Tongue (tissue), 2 donors: ENCODE results near the gene LDAF1. TPM values are rescaled to one million over a fixed set of nuclear protein-coding genes. Genes with fewer than 3 reads are reported as not detected.
"Not testable (repeated sequence)": the region's sequence is repeated elsewhere in the genome, so short reads cannot be mapped to it uniquely, and the experiment has no call there.

Experiments used
- DNase-seq: peaks from one replicate; pipeline ENCODE4 v3.0.0-alpha.2; 2015
- total RNA-seq: library from RNA; depleted of rRNA; stranded (reverse); fragments of >200 nt; gene quantifications from one replicate; pipeline ENCODE4 v1.2.3, GENCODE V29; 2014

Gene LDAF1
- total RNA-seq, 1 donor from 2014 or later: 205 TPM

DNA sequence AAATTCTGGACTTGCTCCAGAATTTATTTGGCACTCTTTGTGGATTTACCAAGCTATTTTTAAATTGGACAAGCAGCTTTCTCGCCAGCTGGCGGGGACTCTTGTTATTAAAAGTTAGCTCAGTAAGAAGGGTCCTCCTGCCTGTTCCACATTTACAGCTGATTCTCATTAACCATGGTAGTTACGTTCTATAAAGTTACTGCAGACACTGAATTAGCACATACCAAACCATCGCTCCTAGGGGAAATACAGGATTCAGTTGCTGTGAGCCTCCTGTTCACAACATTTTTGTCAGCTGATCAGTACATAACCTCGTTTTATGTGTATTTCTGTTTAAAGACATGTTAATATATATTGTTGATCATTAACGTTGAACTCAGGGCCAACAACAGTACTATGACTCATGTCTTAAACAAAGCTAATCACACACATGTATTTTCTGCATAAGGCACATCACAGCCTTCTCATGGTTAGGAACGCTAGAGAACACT lies 4.2 kb downstream of the LDAF1 start:
- DNase-seq: peak; percentile 91

GRCh38 chr16:21163576-21163975 lies 5.1 kb downstream of the LDAF1 start:
- no peak for DNase-seq

DNA sequence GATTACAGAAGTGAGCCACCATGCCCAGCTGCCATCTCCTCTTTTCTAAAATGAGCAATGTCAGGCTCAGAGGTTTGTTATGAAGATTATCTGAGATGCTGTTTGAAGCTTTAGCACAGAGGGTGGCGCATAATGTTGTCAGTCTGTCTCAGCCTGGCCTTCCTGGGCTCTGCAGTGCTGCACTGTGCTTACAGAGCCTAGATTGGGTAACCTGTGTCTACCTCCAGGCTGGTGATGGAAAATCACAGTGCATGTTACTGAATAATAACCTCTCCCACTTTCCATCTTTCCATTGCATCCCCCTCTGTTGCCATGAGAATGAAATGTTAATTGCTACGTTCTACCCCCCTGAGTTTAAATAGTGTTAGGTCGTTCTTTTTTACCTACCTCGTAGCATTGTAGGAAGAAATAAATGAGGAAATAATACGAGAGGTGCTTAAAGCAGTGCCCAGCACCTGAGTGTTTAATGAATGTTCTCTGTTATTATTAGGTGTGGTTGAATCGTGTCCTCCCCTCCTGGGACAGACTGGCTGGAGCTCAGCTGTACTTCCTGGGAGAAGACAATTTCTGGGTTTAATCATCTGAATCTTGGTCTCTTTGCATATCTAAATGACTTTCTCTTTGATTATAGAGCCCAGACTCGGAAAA lies 6.2 kb downstream of the LDAF1 start:
- no peak for DNase-seq

DNA sequence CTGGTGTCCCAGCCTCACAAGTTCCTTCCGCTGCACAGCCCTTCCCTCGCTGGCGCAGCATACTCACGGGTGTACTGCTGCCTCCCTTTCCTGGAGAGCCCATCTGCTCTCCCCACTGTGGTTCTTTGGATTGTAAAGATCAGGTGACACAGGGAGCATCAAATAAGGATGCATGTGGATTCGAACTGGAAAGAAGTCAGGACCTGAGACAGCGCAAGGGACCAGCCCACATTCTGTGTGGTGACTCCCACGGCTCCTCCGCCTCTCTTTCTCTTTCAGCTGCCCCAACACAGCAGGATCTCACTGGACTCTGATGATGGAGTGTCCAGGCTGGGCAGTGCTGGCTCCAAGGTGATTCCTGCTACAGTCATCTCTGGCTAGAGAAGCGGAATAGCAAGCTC lies 8.1 kb downstream of the LDAF1 start:
- no peak for DNase-seq

DNA sequence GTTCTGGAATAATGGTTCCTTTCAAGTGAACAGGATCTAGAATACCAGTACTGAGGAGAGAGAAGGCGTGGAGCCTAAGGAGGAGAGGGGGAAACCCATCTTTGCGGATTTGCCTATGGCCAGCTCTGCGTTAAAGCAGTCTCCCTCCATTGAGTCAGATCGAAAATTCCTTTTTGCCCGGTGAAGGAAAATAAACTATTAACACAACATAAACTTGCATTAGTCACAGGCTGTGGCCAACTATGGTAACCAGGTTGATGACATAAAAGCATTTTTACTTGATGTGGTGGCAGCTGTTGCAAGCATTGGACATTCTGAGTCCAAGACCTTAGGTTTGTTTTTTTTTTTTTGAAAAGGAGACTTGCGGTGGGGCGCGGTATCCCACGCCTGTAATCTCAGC lies 8.9 kb downstream of the LDAF1 start:
- no peak for DNase-seq

DNA sequence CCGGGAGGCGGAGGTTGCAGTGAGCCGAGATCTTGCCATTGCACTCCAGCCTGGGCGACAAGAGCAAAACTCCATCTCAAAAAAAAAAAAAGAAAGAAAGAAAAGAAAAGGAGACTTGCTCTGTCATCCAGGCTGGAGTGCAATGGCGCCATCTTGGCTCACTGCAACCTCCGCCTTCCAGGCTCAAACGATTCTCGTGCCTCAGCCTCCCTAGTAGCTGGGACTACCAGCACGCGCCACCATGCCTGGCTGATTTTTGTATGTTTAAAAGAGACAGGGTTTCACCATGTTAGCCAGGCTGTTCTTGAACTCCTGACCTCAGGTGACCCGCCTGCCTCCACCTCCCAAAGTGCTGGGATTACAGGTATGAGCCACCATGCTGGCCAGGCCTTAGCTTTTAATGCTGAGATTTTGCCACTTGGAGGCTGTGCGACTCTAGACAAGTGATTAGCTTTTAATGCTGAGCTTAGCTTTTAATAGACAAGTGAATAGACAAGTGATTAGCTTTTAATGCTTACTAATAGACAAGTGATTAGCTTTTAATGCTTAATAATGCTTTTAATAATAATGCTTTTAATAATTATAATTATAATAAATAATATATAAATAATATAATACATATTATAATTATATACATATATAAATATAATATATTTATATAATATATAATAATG lies 9.6 kb downstream of the LDAF1 start:
- no peak for DNase-seq

DNA sequence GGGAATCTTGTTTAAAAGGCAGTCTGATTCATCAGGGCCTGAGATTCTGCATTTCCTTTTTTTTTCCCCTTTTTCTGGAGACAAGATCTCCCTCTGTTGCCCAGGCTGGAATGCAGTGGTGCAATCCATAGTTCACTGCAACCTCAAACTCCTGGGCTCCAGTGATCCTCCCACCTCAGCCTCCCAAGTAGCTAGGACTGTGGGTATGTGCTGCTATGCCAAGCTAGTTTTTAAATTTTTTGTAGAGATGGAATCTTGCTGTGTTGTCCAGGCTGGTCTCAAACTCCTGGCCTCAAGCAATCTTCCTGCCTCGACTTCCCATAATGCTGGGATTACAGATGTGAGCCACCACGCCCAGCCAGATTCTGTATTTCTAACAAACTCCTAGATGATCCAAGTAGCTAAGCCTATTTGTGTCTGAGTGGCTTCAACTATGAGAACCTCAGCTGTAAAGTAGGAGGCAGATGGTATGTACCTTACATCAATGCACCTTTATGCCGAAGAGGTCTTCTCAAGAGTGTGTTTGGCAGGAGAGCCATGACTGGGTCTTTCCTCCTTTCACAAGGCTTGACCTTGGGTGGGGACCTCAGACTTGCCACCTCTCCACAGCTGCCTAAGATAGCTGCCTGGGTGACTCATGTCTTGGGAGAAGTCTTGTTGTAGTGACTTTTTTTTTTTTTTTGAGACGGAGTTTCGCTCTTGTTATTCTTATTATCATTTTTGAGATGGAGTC lies 10.9 kb downstream of the LDAF1 start:
- DNase-seq: no peak

DNA sequence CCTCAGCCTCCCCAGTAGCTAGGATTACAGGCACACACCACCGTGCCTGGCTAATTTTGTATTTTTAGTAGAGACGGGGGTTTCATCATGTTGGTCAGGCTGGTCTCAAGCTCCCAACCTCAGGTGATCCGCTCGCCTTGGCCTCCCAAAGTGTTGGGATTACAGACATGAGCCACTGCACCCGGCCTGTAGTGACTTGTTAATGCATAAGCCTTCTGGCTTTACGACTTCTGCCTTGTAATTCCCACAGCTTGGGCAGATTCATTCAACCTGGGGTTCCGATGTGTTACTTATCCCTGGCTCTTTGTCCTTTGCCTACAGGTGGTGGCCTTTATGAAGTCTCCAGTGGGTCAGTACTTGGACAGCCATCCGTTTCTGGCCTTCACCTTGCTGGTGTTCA lies 11.6 kb downstream of the LDAF1 start:
- not testable (repeated sequence) for DNase-seq

DNA sequence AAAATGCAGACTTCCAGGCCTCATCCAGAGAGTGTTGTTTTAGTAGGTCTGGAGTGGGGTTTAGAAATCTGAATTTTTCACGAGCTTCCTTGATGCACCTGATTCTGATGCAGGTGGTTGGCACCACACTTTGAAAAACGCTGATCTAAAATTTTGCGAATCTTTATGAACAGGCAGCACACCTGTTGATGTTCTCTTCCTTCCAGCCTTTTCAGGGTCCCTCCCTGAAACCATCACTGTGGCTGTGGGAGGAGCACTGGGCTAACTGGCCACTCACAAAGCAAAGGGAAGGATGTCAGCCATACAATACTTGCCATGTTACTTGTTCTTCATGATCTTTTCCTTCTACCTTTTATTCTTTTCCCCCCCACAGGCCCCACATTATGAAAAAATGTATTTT lies 14.2 kb downstream of the LDAF1 start:
- no peak for DNase-seq

DNA sequence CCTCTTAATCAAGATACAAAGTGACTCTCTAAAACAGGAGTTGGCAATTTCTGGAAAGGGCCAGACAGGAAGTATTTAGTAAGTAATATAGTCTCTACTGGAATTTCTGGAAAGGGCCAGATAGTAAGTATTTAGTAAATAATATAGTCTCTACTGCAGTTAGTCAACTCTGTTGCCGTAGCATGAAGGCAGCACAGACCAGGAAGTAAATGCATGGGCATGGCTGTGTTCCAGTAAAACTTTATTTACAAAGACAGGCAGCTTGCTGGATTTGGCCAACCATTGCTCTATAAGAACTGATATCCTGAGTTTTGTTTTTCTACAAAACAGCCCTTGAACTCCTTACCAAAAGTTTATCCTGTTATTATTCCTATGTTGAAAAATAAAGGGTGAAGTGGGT lies 16.9 kb downstream of the LDAF1 start:
- no peak for DNase-seq

GRCh38 chr16:21179126-21179982 lies 20.9 kb downstream of the LDAF1 start:
- peak; percentile 31 for DNase-seq

DNA sequence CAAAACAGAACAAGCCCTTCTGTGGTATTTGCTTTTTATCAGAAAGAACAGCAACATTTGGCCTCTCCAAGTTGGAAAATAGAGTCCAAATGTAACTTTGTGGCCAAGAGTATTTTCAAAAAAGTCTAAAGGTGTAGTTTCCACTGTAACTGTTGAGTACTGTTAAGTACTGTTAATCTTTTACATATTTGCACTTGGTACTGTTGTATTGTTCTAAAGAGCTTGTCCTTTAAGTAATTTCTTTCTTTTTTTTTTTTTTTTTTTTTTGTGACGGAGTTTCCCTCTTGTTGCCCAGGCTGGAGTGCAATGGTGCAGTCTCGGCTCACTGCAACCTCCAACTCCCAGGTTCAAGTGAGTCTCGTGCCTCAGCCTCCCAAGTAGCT lies 21.5 kb downstream of the LDAF1 start:
- DNase-seq: no peak

DNA sequence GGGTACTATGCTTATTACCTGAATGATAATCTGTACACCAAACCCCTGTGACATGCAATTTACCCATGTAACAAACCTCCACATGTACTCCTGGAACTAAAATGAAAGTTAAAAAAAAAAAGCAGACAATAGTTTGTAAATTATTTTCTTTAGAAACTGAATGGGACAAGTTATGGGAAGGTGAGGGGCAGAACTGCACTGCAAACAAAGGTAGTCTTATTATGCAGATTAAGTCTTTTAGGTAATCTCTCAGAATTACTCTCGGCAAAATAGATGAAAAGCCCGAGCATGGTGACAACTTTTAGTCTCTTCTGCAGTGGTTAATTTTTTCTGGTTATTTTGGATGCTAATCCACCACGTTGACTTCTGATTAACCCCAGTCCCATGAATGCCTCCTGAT lies 25.5 kb downstream of the LDAF1 start:
- no peak for DNase-seq

GRCh38 chr16:21184834-21185233 lies 26.4 kb downstream of the LDAF1 start:
- no peak for DNase-seq

- no peak for DNase-seq
Measured at GRCh38 chr16:21185659-21186325, 27.3 kb downstream of the LDAF1 start.

DNA sequence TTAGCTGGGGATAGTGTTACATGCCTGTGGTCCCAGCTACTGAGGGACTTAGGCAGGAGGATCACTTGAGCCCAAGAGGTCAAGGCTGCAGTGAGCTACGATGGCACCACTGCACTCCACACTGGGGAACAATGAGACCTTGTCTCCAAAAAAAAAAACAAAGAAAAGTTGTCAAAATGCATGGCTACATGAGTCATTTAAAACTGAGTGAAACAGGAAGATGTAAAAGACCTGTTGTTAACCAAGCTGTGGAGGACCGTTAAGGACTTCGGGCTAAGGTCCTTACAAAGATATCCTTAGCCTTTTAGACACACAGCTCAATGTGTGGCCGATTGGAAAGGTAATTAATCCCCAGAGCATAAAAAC lies 27.8 kb downstream of the LDAF1 start:
- DNase-seq: no peak

DNA sequence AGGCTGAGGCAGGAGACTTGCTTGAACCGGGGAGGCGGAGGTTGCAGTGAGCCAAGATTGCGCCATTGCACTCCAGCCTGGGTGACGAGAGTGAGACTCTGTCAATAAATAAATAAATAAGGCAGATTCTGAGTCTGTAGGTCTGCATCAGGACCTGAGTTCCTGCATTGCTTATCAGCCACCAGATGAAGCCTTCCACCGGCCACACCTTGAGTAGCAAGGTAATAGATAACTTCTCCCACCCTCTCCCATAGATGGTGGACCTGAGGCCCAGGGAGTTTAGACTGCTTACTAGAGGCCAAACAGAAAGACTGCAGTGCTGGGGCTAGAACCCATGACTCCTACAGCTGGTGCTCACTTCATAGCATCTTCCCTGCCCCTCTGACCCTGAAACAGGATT lies 30.8 kb downstream of the LDAF1 start:
- DNase-seq: no peak

DNA sequence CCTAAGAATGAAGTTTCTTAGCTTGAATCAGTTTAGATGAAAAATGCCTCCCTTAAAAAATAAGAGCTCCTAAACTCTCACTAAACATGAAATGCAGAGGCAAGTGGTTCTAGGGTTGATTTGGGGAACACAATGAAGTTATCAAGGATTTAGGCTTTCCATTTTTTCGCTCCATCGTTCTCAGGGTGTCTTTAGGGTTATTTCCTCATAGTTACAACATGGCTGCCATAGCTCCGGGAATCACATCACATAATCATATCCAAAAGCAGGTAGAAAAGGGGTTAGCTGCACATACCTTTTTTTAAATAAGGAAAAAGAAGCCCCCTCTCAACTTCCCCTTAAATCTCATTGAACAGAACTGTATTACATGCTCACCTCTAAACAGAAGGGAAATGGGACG lies 31.5 kb downstream of the LDAF1 start:
- DNase-seq: no peak

DNA sequence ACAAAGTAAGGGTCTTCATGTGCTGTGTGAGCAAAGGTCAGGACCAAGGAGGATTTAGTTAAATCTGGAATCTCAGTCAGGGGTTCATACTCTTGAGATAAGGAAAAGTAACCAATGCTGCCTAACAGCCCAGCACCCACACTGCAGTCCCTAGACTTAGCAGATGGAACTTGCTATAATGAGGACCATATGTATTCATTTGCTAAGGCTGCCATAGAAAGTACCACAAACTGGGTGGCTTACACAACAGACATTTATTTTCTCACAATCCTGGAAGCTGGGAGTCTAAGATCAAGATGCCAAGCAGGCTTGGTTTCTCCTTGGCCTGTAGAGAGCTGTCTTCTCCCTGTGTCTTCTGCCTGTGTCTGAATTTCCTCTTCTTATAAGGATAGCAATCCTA lies 32.1 kb downstream of the LDAF1 start:
- no peak for DNase-seq

DNA sequence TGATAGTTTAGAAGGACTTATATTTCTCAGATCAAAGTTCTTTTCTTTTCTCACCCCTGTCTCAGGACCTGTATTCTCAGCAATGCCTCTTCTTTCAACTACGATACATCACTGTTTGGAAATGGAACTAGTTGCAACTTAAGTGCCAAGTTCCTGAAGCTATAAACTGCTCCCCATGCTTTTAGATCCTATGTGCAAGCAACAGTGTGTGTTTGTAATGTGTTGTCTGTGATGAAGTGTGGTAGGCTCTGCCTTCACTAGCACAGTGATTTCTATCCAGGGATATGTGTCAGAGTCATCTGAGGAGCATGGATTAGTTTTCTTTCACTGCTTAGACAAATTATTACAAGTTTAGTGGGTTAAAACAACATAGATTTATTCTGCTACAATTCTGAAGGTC lies 34.5 kb downstream of the LDAF1 start:
- no peak for DNase-seq

- peak; percentile 78 for DNase-seq
Measured at GRCh38 chr16:21194771-21195301, 36.4 kb downstream of the LDAF1 start.

GRCh38 chr16:21195330-21195729 lies 36.9 kb downstream of the LDAF1 start:
- not testable (repeated sequence) for DNase-seq
